GM23248 (cell line): ENCODE results near the gene PHLPP1. TPM values are rescaled to one million over a fixed set of nuclear protein-coding genes. Genes with fewer than 3 reads are reported as not detected.
"Not testable (repeated sequence)": the region's sequence is repeated elsewhere in the genome, so short reads cannot be mapped to it uniquely, and the experiment has no call there.

Source experiments
- DNase-seq: peaks from one replicate; pipeline ENCODE4 v3.0.0-alpha.2; 2015
- H2AFZ ChIP-seq: fragments of 200-600 bp; sonication (generic); 2 replicates; pipeline ENCODE4 v1.6.1; 2016; ENCODE audit warnings: antibody characterized with exemption
- H3F3A ChIP-seq: fragments of 200-600 bp; sonication (generic); 2 replicates; pipeline ENCODE4 v1.6.1; 2016; ENCODE audit warnings: mild to moderate bottlenecking, antibody characterized with exemption, mixed run types; ENCODE audit not compliant: insufficient read depth
- H3K27ac ChIP-seq: fragments of 200-600 bp; sonication (generic); 2 replicates; pipeline ENCODE4 v1.5.1; 2016; ENCODE audit warnings: mild to moderate bottlenecking
- H3K27me3 ChIP-seq: fragments of 200-600 bp; sonication (generic); replicated peaks from 2 replicates; pipeline ENCODE4 v1.6.1; 2016; ENCODE audit warnings: mild to moderate bottlenecking; ENCODE audit not compliant: insufficient read depth
- H3K36me3 ChIP-seq: fragments of 200-600 bp; sonication (generic); 2 replicates; pipeline ENCODE4 v1.6.1; 2016; ENCODE audit warnings: low read depth, mild to moderate bottlenecking
- H3K4me1 ChIP-seq: fragments of 200-600 bp; sonication (generic); 2 replicates; pipeline ENCODE4 v1.6.1; 2016; ENCODE audit warnings: mild to moderate bottlenecking; ENCODE audit not compliant: insufficient read depth
- H3K4me2 ChIP-seq: fragments of 200-600 bp; sonication (generic); one replicate; pipeline ENCODE4 v1.6.1; 2016; ENCODE audit warnings: mild to moderate bottlenecking; ENCODE audit not compliant: unreplicated experiment
- H3K4me3 ChIP-seq: fragments of 200-600 bp; sonication (generic); 2 replicates; pipeline ENCODE4 v1.5.1; 2016; ENCODE audit warnings: mild to moderate bottlenecking
- H3K79me2 ChIP-seq: fragments of 200-600 bp; sonication (generic); 2 replicates; pipeline ENCODE4 v1.6.1; 2016; ENCODE audit warnings: mild to moderate bottlenecking; ENCODE audit not compliant: insufficient read depth
- H3K9ac ChIP-seq: fragments of 200-600 bp; sonication (generic); 2 replicates; pipeline ENCODE4 v1.6.1; 2016; ENCODE audit warnings: mild to moderate bottlenecking
- H3K9me2 ChIP-seq: fragments of 200-600 bp; sonication (generic); 2 replicates; pipeline ENCODE4 v1.6.1; 2016; ENCODE audit warnings: mixed run types, mild to moderate bottlenecking, moderate library complexity; ENCODE audit not compliant: insufficient read depth
- H3K9me3 ChIP-seq: fragments of 200-600 bp; sonication (generic); one replicate; pipeline ENCODE4 v1.6.1; 2017; ENCODE audit warnings: low read depth
- H4K20me1 ChIP-seq: fragments of 200-600 bp; sonication (generic); 2 replicates; pipeline ENCODE4 v1.6.0; 2016; ENCODE audit not compliant: insufficient read depth
- EZH2 ChIP-seq: fragments of 200-600 bp; sonication (generic); IDR thresholded peaks from 2 replicates; pipeline ENCODE4 v1.6.1; 2018; ENCODE audit warnings: antibody characterized with exemption, mild to moderate bottlenecking; ENCODE audit not compliant: insufficient read depth, poor library complexity, severe bottlenecking
- EZH2phosphoT487 ChIP-seq: fragments of 200-600 bp; sonication (generic); IDR thresholded peaks from 2 replicates; pipeline ENCODE4 v1.6.1; 2018; ENCODE audit warnings: antibody characterized with exemption, moderate library complexity, mild to moderate bottlenecking, low read depth; ENCODE audit not compliant: insufficient read depth
- WGBS, 2 experiments: methylation state at CpG; one replicate each; pipeline ENCODE4 v1.1.6; 2015 to 2017; ENCODE audit warnings: low lambda C conversion rate in 2 of 2, low coverage in 1 of 2; ENCODE audit errors: missing lambda C conversion rate in 2 of 2; 5-methylcytosine and 5-hydroxymethylcytosine counted together
- in situ Hi-C: fragments of 300-500 bp; cut with MboI; formaldehyde crosslinking; loops from 2 replicates; pipeline ENCODE4 v1.15.0; 2020
- polyA plus RNA-seq: library from polyadenylated mRNA; unstranded; fragments of >200 nt; fragmentation: Nextera tagmentation; extraction: Ambion mirVana; gene quantifications from 2 replicates; pipeline ENCODE4 v1.2.1, GENCODE V29; 2016
- total RNA-seq: library from RNA; depleted of rRNA; stranded (reverse); fragments of >200 nt; shearing (Covaris generic); gene quantifications from 2 replicates; pipeline ENCODE4 v1.2.3, GENCODE V29; 2014

PHLPP1 gene
- total and polyA plus RNA-seq, 2 experiments from 2014 or later = 1.1 to 6.8 TPM

GRCh38 chr18:62736077-62736855 lies 20.9 kb downstream of the PHLPP1 start:
- whole genome bisulfite sequencing, 2 experiments = 98 to 99% methylated on average over 4 of the region's 4 CpGs
- no peaks in the 10 kb centered on the region for H3K9me2 ChIP-seq
- H3K4me1 ChIP-seq = 0 out of 2 replicates have a peak, but pooled peaks cover 3% of the 10 kb centered on the region
- H3K4me2 ChIP-seq = no peak overlapping the region
- H3K79me2 ChIP-seq = peaks cover 74% of the 10 kb centered on the region
- H3K9me3 ChIP-seq = no peaks in the 10 kb centered on the region
- H3K36me3 ChIP-seq = no peaks in the 10 kb centered on the region
- no peak overlapping the region for H2AFZ ChIP-seq
- in situ Hi-C loops = no loop called here
- no peak overlapping the region for H3K27ac ChIP-seq
- TF ChIP-seq EZH2 = no peak
- TF ChIP-seq EZH2phosphoT487 = no peak
- no peak for DNase-seq
- no peaks in the 10 kb centered on the region for H3K27me3 ChIP-seq
- H3K9ac ChIP-seq = no peak overlapping the region
- no peak overlapping the region for H3K4me3 ChIP-seq
- H3F3A ChIP-seq = peaks cover 4% of the 10 kb centered on the region; the same call in 1 of the 2 replicates
- no peaks in the 10 kb centered on the region for H4K20me1 ChIP-seq

DNA sequence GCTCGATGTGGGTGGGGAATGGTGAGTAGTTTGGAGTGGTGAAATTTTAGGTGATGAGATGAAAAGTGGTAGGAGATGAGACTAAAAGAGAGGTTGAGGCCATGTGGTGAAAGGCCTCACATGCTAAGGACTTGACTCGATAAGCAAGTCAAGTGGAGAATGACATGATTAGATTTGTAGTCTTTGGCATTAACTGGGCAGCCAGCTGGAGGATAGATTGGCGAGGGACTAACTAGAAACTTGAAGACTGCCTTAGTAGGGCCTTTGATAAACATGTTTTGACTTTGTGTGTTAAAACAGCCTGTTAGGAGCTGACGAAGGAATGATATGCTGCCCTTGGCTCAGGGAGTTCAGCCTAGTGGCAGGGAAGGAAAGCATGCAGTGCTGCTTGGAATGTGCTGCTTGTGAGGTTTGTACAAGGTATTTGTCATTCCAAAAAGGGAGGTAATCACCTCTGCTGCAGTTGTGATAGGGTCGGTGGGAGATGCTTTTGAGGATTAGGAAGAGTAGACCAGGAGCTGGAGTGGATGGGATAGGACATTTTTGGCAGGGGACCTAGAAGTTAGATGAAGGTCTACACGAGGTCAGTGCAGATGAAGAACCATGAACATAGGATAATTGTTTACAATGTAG lies 22.0 kb downstream of the PHLPP1 start:
- WGBS, 2 experiments = 95 to 98% methylated on average over 6 of the region's 6 CpGs
- 0 out of 2 replicates have a peak, but pooled peaks cover 6% of the 10 kb centered on the region for H3K4me1 ChIP-seq
- no peaks in the 10 kb centered on the region for H3K9me3 ChIP-seq
- H4K20me1 ChIP-seq = no peaks in the 10 kb centered on the region
- H3K4me3 ChIP-seq = no peak overlapping the region
- no peaks in the 10 kb centered on the region for H3K36me3 ChIP-seq
- no peaks in the 10 kb centered on the region for H3K9me2 ChIP-seq
- DNase-seq = no peak
- peaks cover 4% of the 10 kb centered on the region; the same call in 1 of the 2 replicates for H3F3A ChIP-seq
- no peak overlapping the region for H2AFZ ChIP-seq
- H3K27ac ChIP-seq = no peak overlapping the region
- no peak for TF ChIP-seq EZH2
- TF ChIP-seq EZH2phosphoT487 = no peak
- peaks cover 80% of the 10 kb centered on the region for H3K79me2 ChIP-seq
- in situ Hi-C loops = no loop called here
- H3K27me3 ChIP-seq = no peaks in the 10 kb centered on the region
- no peak overlapping the region for H3K9ac ChIP-seq
- no peak overlapping the region for H3K4me2 ChIP-seq

GRCh38 chr18:62738639-62739038 lies 23.3 kb downstream of the PHLPP1 start:
- TF ChIP-seq EZH2phosphoT487 = no peak
- no peak for TF ChIP-seq EZH2
- in situ Hi-C loops = no loop called here

DNA sequence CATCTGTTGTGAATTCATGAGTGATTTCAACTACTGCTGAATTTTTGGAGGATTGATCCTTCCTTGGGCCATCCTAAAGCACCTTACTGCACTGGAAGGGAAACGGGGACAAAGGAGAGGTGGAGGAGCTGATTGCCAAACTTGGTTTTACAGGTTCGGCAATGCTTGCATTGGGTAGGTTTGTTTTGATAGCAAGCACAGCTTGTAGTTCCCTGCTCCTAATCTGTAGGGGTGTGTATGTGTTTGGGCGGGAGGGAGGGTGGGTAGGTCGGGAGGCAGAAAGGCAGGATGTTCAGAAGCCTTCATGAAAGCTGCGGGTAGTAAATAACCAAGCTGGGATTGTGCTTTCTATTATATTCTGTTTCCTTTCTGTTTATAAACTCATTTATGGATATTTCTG lies 24.6 kb downstream of the PHLPP1 start:
- DNase-seq = no peak
- no peak overlapping the region for H2AFZ ChIP-seq
- H3K79me2 ChIP-seq = peaks cover 84% of the 10 kb centered on the region
- TF ChIP-seq EZH2phosphoT487 (no peak), EZH2 (no peak)
- no peak overlapping the region for H3K9ac ChIP-seq
- no peaks in the 10 kb centered on the region for H3K9me2 ChIP-seq
- H3K27me3 ChIP-seq = no peaks in the 10 kb centered on the region
- H4K20me1 ChIP-seq = no peaks in the 10 kb centered on the region
- in situ Hi-C loops = no loop called here
- no peaks in the 10 kb centered on the region for H3K9me3 ChIP-seq
- no peak overlapping the region for H3K4me2 ChIP-seq
- no peak overlapping the region for H3K4me3 ChIP-seq
- no peaks in the 10 kb centered on the region for H3K36me3 ChIP-seq
- peaks cover 14% of the 10 kb centered on the region for H3K4me1 ChIP-seq
- peaks cover 4% of the 10 kb centered on the region; the same call in 1 of the 2 replicates for H3F3A ChIP-seq
- H3K27ac ChIP-seq = no peak overlapping the region
- 95 to 97% methylated on average over 3 to 5 of the region's 5 CpGs for WGBS, 2 experiments

More at GRCh38 chr18:62738639-62739038, 23.3 kb downstream of the PHLPP1 start:
- Histone ChIP-seq H3K9me3 (no peaks in the 10 kb centered on the region), H4K20me1 (no peaks in the 10 kb centered on the region), H3K4me3 (no peak overlapping the region), H3K9ac (no peak overlapping the region), H2AFZ (no peak overlapping the region), H3K4me1 (0 out of 2 replicates have a peak, but pooled peaks cover 6% of the 10 kb centered on the region), H3K36me3 (no peaks in the 10 kb centered on the region), H3F3A (peaks cover 4% of the 10 kb centered on the region; the same call in 1 of the 2 replicates), H3K27ac (no peak overlapping the region), H3K79me2 (peaks cover 85% of the 10 kb centered on the region), H3K4me2 (no peak overlapping the region), H3K27me3 (no peaks in the 10 kb centered on the region), H3K9me2 (no peaks in the 10 kb centered on the region)
- DNase-seq = no peak
- WGBS, 2 experiments = 93 to 95% methylated on average over 1 of the region's 1 CpG

GRCh38 chr18:62740650-62741049 lies 25.3 kb downstream of the PHLPP1 start:
- 74 to 78% methylated on average over 5 of the region's 5 CpGs for WGBS, 2 experiments
- H3K36me3 ChIP-seq, H3K27me3 ChIP-seq, H3F3A ChIP-seq, H2AFZ ChIP-seq, H3K9me3 ChIP-seq, H3K9me2 ChIP-seq, H3K9ac ChIP-seq, DNase-seq, H3K4me2 ChIP-seq, H4K20me1 ChIP-seq, H3K27ac ChIP-seq, H3K4me3 ChIP-seq, in situ Hi-C loops: not testable (repeated sequence)
- Histone ChIP-seq H3K4me1 (peaks cover 14% of the 10 kb centered on the region), H3K79me2 (peaks cover 83% of the 10 kb centered on the region)
